Fibroblast of lung (primary cell): ENCODE measurements around the gene GRK5.
"Not testable (repeated sequence)": the region's sequence is repeated elsewhere in the genome, so short reads cannot be mapped to it uniquely, and the experiment has no call there.

Source experiments
- EZH2 ChIP-seq: IDR thresholded peaks from 2 replicates; pipeline ENCODE4 v1.5.1; 2012; ENCODE audit warnings: low read length, control low read depth, mild to moderate bottlenecking; ENCODE audit errors: missing control alignments
- TF ChIP-seq, protein P1 (sequence below), 2 donors: IDR thresholded peaks in 1 of 2; conservative IDR thresholded peaks in 1 of 2; 1 replicate in 1 of 2; 2 replicates in 1 of 2; pipeline ENCODE4 v1.5.1; 2011 to 2012; ENCODE audit warnings: low read length in 2 of 2, control low read depth in 1 of 2, inconsistent platforms in 1 of 2, low read depth in 1 of 2, mild to moderate bottlenecking in 1 of 2

GRCh38 chr10:119261016-119261415, 53.6 kb downstream of the GRK5 start:
- TF ChIP-seq, protein P1, sequence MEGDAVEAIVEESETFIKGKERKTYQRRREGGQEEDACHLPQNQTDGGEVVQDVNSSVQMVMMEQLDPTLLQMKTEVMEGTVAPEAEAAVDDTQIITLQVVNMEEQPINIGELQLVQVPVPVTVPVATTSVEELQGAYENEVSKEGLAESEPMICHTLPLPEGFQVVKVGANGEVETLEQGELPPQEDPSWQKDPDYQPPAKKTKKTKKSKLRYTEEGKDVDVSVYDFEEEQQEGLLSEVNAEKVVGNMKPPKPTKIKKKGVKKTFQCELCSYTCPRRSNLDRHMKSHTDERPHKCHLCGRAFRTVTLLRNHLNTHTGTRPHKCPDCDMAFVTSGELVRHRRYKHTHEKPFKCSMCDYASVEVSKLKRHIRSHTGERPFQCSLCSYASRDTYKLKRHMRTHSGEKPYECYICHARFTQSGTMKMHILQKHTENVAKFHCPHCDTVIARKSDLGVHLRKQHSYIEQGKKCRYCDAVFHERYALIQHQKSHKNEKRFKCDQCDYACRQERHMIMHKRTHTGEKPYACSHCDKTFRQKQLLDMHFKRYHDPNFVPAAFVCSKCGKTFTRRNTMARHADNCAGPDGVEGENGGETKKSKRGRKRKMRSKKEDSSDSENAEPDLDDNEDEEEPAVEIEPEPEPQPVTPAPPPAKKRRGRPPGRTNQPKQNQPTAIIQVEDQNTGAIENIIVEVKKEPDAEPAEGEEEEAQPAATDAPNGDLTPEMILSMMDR (conservative IDR thresholded peaks at IDR 0.05 in 1 of 2, IDR thresholded peaks at IDR 0.05 in 1 of 2; ENCODE audit: low read depth in 1 of 2, low read length in 2 of 2), result not testable (repeated sequence)
- not testable (repeated sequence) for TF ChIP-seq EZH2
